ENCODE results near the gene ANKRD16.
"Not testable (repeated sequence)": the region's sequence is repeated elsewhere in the genome, so short reads cannot be mapped to it uniquely, and the experiment has no call there.

The ANKRD16 gene

GRCh38 chr10:5919568-5919967 is 29.9 kb upstream of the ANKRD16 start:
- FAIRE-seq: no peak
- TF ChIP-seq TAF1 (IDR thresholded peaks at IDR 0.05; ENCODE audit: borderline replicate concordance, low read depth, low read length) (no peak), POLR2A (IDR thresholded peaks at IDR 0.05; ENCODE audit: low read depth, low read length) (no peak), POLR2AphosphoS5 (IDR thresholded peaks at IDR 0.05; ENCODE audit: low read depth, low read length) (no peak)
- DNase-seq (ENCODE audit: insufficient read length): no peak

- FAIRE-seq (no peak), DNase-seq (ENCODE audit: insufficient read length) (no peak)
- TF ChIP-seq POLR2A (IDR thresholded peaks at IDR 0.05; ENCODE audit: low read depth, low read length) (no peak), POLR2AphosphoS5 (IDR thresholded peaks at IDR 0.05; ENCODE audit: low read depth, low read length) (no peak), TAF1 (IDR thresholded peaks at IDR 0.05; ENCODE audit: borderline replicate concordance, low read depth, low read length) (no peak)
These were observed 29.1 kb upstream of the ANKRD16 start for GRCh38 chr10:5918763-5919162.

- no peak for FAIRE-seq
- DNase-seq (ENCODE audit: insufficient read length): no peak
- TF ChIP-seq TAF1 (IDR thresholded peaks at IDR 0.05; ENCODE audit: borderline replicate concordance, low read depth, low read length): no peak
- no peak for TF ChIP-seq POLR2AphosphoS5 (IDR thresholded peaks at IDR 0.05; ENCODE audit: low read depth, low read length)
- TF ChIP-seq POLR2A (IDR thresholded peaks at IDR 0.05; ENCODE audit: low read depth, low read length): no peak
These were observed 27.6 kb upstream of the ANKRD16 start for GRCh38 chr10:5917305-5917704.

GRCh38 chr10:5915451-5915850 is 25.8 kb upstream of the ANKRD16 start:
- FAIRE-seq (no peak), DNase-seq (ENCODE audit: insufficient read length) (no peak)
- TF ChIP-seq POLR2A (IDR thresholded peaks at IDR 0.05; ENCODE audit: low read depth, low read length): no peak
- TF ChIP-seq TAF1 (IDR thresholded peaks at IDR 0.05; ENCODE audit: borderline replicate concordance, low read depth, low read length): no peak
- no peak for TF ChIP-seq POLR2AphosphoS5 (IDR thresholded peaks at IDR 0.05; ENCODE audit: low read depth, low read length)

- FAIRE-seq: no peak
- TF ChIP-seq TAF1 (IDR thresholded peaks at IDR 0.05; ENCODE audit: borderline replicate concordance, low read depth, low read length): no peak
- no peak for TF ChIP-seq POLR2AphosphoS5 (IDR thresholded peaks at IDR 0.05; ENCODE audit: low read depth, low read length)
- no peak for TF ChIP-seq POLR2A (IDR thresholded peaks at IDR 0.05; ENCODE audit: low read depth, low read length)
- no peak for DNase-seq (ENCODE audit: insufficient read length)
These were observed 24.0 kb upstream of the ANKRD16 start for GRCh38 chr10:5913736-5914135.

- no peak for DNase-seq (ENCODE audit: insufficient read length)
- no peak for FAIRE-seq
These were observed 22.0 kb upstream of the ANKRD16 start for GRCh38 chr10:5911670-5912069.

GRCh38 chr10:5910323-5911100 is 20.8 kb upstream of the ANKRD16 start:
- FAIRE-seq: no peak
- no peak for TF ChIP-seq POLR2A (IDR thresholded peaks at IDR 0.05; ENCODE audit: low read depth, low read length)
- no peak for TF ChIP-seq POLR2AphosphoS5 (IDR thresholded peaks at IDR 0.05; ENCODE audit: low read depth, low read length)
- no peak for TF ChIP-seq TAF1 (IDR thresholded peaks at IDR 0.05; ENCODE audit: borderline replicate concordance, low read depth, low read length)
- DNase-seq (ENCODE audit: insufficient read length): no peak

More at GRCh38 chr10:5911670-5912069, 22.0 kb upstream of the ANKRD16 start:
- TF ChIP-seq POLR2A (IDR thresholded peaks at IDR 0.05; ENCODE audit: low read depth, low read length): no peak
- TF ChIP-seq POLR2AphosphoS5 (IDR thresholded peaks at IDR 0.05; ENCODE audit: low read depth, low read length): no peak
- no peak for TF ChIP-seq TAF1 (IDR thresholded peaks at IDR 0.05; ENCODE audit: borderline replicate concordance, low read depth, low read length)

- DNase-seq (ENCODE audit: insufficient read length); FAIRE-seq: not testable (repeated sequence)
These were observed 19.0 kb upstream of the ANKRD16 start for GRCh38 chr10:5908676-5909075.

- no peak for FAIRE-seq
- TF ChIP-seq POLR2A (IDR thresholded peaks at IDR 0.05; ENCODE audit: low read depth, low read length) (no peak), POLR2AphosphoS5 (IDR thresholded peaks at IDR 0.05; ENCODE audit: low read depth, low read length) (no peak), TAF1 (IDR thresholded peaks at IDR 0.05; ENCODE audit: borderline replicate concordance, low read depth, low read length) (no peak)
- no peak for DNase-seq (ENCODE audit: insufficient read length)
These were observed 17.0 kb upstream of the ANKRD16 start for GRCh38 chr10:5906651-5907050.

- no peak for TF ChIP-seq TAF1 (IDR thresholded peaks at IDR 0.05; ENCODE audit: borderline replicate concordance, low read depth, low read length)
- no peak for TF ChIP-seq POLR2AphosphoS5 (IDR thresholded peaks at IDR 0.05; ENCODE audit: low read depth, low read length)
- no peak for TF ChIP-seq POLR2A (IDR thresholded peaks at IDR 0.05; ENCODE audit: low read depth, low read length)
- DNase-seq (ENCODE audit: insufficient read length) (no peak), FAIRE-seq (no peak)
These were observed 16.3 kb upstream of the ANKRD16 start for GRCh38 chr10:5905854-5906507.

- peak; percentile 39 for DNase-seq (ENCODE audit: insufficient read length)
- FAIRE-seq: peak; percentile 76
- TF ChIP-seq POLR2A (IDR thresholded peaks at IDR 0.05; ENCODE audit: low read depth, low read length) (0 out of 2 replicates have a peak, but pooled peaks have one; percentile 24), POLR2AphosphoS5 (IDR thresholded peaks at IDR 0.05; ENCODE audit: low read depth, low read length) (no peak), TAF1 (IDR thresholded peaks at IDR 0.05; ENCODE audit: borderline replicate concordance, low read depth, low read length) (no peak)
These were observed 14.5 kb upstream of the ANKRD16 start for GRCh38 chr10:5904227-5904626.

- no peak for FAIRE-seq
- TF ChIP-seq POLR2AphosphoS5 (IDR thresholded peaks at IDR 0.05; ENCODE audit: low read depth, low read length) (no peak), POLR2A (IDR thresholded peaks at IDR 0.05; ENCODE audit: low read depth, low read length) (no peak), TAF1 (IDR thresholded peaks at IDR 0.05; ENCODE audit: borderline replicate concordance, low read depth, low read length) (no peak)
- no peak for DNase-seq (ENCODE audit: insufficient read length)
These were observed 13.9 kb upstream of the ANKRD16 start for GRCh38 chr10:5903563-5903962.
